SIG-M5 treated with dmso at 0.1 percent for 504 hours (cell line): ENCODE measurements around the gene KCNQ1.
"Not testable (repeated sequence)": the region's sequence is repeated elsewhere in the genome, so short reads cannot be mapped to it uniquely, and the experiment has no call there.

Experiments
- DNase-seq: peaks from one replicate; lab custom pipeline; 2025; ENCODE audit not compliant: unreplicated experiment; lab: John Stamatoyannopoulos, UW

The KCNQ1 gene

DNA sequence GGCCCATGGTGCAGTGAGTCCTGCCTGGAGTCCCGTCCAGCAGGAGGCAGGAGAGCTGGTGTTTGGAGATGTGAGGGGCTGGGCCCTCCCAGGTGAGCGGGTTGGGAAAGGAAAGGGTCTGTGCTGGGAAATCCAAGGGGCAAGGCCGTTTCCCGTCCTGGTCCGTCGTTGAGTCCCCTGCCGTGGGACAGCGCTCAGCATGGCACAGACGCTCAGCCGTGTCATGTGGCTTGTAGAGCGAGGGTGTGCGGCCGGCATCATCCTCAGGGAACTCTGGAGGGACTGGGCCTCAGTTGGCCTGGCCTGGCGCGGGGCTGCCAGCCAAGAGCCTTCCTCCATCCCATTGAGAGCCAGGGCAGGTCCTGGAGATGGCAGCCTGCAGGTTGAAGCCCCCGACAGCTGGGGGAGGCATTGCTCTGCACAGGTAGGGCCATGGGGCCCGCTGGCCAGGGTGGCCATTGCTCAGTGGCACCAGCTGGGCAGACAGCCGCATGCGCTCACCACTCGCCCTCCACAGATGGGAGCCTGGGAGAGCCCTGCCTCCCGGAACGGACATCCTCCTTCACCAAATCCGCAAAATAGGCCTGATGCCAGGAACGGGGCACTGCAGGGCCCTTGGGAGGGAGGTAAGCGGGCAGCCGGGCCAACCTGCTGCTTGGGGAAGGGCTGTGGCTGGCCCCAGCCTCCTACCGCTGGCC, 28.7 kb downstream of the KCNQ1 start:
- DNase-seq, result no peak

DNA sequence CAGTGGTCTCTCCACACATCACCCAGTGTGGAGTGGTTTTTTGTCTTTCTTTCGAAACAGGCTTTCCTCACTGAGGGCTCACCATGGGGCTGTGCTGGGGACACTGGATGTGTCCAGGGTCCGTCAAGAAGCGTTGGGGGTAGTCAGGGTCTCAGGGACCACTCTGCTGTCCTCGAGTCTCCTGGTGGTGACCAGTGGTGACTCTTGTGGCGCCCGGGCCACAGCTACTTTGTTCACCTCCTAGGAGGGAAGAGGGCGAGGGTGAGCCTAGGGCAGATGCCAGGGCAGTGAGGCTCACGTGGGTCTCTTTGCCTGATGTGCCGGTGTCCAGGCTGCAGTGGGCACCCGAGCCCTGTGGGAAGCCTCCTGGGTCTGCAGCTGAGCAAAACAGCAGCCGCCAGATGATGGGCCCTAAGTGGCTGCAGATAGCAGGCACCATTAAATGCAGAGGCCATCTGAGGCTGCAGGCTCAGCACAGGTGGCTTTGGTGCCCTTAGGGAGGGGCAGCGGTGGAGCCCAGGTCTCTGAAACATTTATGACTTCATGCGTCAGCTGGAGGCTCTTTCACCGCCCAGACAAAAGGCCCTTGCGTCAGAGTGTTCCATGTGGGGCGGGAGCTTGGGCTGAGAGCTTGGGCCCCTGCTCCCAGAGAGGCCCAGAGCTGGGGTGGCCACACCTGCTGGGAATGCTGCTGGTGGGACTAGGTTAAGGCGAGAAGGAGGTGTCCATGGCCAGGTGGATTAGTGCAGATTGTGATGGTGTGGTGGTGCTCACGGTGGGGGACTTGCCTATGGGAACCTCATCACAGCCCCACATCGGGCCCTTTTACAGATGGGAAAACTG, 29.5 kb downstream of the KCNQ1 start:
- no peak for DNase-seq

GRCh38 chr11:2475136-2475918, 30.5 kb downstream of the KCNQ1 start:
- no peak for DNase-seq

GRCh38 chr11:2477254-2477653, 32.4 kb downstream of the KCNQ1 start:
- no peak for DNase-seq

GRCh38 chr11:2477936-2478335, 33.1 kb downstream of the KCNQ1 start:
- no peak for DNase-seq

DNA sequence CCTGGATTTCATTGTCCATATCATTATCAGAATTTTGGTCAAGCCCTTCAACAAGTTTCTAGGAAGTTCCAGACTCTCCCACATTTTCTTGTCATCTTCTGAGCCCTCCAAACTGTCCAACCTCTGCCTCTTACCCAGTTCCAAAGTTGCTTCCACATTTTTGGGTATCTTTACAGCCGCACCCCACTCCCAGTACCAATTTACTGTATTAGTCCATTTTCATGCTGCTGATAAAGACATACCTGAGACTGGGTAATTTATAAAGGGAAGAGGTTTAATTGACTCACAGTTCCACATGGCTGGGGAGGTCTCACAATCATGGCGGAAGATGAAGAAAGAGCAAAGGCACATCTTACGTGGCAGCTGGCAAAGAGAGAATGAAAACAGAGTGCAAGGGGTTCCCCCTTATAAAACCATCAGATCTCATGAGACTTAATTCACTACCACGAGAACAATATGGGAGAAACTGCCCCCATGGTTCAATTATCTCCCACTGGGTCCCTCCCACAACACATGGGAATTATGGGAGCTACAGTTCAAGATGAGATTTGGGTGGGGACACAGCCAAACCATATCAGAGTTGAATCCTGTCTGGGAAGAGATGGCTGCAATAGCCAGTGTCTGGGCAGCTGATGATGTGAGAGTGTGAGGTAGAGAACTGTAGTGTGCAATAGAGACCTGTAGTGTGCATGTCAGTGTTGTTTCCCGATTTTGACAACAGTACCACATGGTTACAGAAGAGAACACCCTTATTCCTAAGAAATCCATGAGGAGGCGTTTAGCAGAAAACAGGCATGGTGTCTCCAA, 35.5 kb downstream of the KCNQ1 start:
- DNase-seq, result not testable (repeated sequence)

- peak; percentile 87 for DNase-seq
Measured at GRCh38 chr11:2480874-2481220, 36.0 kb downstream of the KCNQ1 start.

DNA sequence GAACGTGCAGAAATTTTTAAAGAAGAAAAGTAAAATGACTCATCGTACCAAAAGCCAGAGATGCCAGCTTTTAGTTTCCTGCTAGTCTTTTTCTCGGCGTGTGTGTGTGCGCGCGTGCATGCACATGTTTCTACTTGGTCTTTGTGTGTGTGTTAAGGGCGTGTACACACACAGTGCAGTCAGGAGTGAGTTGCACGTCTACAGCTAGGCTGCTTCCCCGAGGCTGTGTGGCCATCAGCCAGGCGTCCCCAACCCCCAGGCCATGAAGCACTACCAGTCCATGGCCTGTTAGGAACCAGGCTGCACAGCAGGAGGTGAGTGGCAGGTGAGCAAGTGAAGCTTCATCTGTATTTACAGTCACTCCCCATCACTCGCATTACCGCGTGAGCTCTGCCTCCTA, 36.4 kb downstream of the KCNQ1 start:
- no peak for DNase-seq

- DNase-seq, result no peak
Measured at GRCh38 chr11:2482204-2482603, 37.4 kb downstream of the KCNQ1 start.

DNA sequence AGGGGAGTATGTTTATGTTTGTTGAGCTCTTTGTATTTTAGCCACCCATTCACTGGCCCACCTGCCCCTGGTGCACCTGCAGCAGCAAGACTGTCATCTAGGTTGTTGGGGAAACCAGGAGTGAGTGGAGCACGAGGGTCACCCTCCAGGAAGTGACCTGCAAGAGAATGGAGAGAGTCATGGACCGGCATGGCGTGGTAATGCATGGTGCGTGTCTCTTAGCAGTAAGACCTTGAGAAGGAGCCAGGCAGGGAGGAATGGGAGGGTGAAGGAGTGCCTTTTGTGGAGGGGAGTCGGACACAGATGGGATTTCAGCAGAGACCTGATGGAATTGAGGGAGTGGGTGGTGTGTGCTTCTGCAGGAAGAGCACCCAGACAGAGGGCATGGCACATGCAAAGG, 37.9 kb downstream of the KCNQ1 start:
- DNase-seq, result no peak

DNA sequence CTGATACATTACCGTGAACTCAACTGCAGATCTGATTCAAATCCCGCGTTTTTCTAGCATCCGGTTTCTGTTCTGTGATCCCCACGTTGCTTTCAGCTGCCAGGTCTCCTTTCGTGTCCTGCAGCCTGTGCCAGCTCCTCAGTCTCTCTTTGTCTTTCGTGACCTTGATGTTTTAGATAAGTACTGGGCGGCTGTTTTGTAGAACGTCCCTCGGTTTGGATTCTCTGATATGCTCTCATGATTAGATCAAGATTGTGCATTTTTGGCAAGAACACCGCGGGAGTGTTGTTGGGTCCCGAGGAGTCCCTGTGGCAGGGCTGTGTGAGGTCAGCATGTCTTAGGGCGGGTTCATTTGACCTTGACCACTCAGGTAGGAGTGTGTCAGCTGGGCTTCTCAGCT, 38.6 kb downstream of the KCNQ1 start:
- no peak for DNase-seq

DNA sequence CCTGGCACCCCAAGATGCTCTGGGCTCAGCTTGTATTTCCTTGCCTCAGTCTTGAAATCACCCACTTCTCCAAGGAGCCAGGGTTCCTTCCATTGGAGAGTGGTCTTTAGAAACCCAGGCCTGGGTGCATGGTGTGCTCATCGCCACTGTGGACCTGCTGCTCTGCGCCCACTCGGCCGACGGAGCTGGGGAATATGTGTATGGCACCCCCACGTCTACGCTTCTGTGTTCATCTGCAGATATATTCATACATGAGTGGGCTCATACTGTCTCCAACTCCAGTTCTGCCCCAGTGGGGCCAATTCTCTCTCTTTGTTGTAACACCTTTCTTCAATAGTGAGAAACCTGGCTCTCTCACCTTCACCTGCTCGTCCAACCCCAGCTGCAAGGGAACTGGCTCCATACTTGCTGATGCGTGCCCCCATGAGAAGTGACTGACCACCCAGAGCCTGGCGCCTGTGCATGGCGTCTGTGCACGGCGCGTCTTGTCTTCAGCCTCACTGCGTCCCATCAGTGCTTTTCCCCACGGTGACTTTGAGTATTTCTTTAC, 39.8 kb downstream of the KCNQ1 start:
- no peak for DNase-seq

DNA sequence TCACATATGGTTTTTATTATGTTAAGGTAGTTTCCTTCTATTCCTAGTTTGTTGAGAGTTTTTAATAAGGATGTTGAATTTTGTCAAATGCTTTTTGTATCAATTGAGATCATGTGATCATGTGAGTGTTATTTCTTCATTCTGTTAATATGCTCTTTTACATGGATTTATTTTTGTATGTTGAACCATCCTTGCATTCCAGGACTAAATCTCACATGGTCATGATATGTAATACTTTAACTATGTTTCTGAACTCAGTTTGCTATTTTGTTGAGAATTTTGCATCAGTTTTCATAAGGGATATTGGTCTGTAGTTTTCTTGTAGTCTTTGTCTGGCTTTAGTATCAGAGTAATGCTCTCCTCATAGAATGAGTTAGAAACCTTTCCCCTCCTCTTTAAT, 43.2 kb downstream of the KCNQ1 start:
- DNase-seq, result no peak

- no peak for DNase-seq
Measured at GRCh38 chr11:2489083-2489482, 44.3 kb downstream of the KCNQ1 start.

DNA sequence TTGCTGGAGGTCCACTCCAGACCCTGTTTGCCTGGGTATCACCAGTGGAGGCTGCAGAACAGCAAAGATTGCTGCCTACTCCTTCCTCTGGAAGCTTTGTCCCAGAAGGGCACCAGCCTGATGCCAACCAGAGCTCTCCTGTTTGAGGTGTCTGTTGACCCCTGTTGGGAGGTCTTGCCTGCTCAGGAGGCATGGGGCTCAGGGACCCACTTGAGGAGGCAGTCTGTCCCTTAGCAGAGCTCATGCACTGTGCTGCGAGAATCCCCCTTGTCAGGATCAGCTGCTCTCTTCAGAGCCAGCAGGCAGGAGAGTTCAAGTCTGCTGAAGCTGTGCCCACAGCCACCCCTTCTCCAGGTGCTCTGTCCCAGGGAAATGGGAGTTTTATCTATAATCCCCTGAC, 53.1 kb downstream of the KCNQ1 start:
- not testable (repeated sequence) for DNase-seq

DNA sequence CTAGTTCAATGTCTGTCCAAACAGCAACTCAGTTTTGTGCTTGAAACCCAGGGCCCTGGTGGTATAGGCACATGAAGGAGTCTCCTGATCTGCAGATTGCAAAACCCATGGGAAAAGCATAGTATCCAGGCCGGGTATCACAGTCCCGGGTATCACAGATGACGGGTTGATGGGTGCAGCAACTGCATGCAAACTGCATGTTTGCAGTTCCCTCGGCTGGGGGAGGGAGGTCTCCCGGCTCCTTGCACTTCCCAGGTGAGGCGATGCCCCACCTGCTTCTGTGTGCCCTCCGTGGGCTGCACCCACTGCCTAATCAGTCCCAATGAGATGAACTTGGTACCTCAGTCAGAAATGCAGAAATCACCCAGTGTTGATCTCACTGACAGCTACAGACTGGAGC, 53.9 kb downstream of the KCNQ1 start:
- no peak for DNase-seq

GRCh38 chr11:2507212-2507901, 62.5 kb downstream of the KCNQ1 start:
- DNase-seq, result no peak

DNA sequence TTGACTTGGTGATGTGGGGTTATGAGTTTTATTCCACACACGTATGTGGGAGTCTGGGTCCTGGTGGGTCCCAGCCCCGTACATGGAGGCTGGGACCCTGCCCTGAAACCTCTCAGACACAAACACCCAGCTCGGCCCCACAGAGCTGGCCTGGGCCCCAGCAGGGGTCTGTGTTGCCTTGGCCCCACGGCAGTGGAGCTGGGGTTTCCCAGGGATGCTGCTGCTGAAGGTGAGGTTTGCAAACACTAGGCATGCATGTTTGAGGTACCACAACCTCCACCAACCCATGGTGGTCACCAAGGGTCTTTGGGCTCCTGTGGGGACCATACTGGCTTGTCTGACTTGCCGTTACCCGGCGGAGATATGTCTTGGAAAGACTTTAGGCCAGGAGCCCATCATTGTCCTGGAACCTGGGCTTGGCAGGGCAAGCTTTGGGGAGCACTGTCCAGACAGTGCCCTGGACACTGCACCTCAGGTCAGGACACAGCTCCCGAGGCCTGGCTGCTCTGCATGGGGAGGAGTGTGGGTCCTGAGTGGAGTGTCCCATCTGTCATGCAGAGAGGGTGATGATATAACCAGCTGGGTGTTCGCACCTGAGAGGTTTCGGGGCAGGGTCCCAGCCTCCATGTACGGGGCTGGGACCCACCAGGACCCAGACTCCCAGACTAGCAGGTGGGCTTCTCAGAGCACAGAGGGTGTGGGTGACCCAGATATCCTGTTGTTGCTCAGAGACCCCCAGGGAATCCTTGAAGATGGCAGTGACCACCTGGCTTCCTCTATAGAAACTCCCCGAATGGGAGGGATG, 63.3 kb downstream of the KCNQ1 start:
- no peak for DNase-seq

DNA sequence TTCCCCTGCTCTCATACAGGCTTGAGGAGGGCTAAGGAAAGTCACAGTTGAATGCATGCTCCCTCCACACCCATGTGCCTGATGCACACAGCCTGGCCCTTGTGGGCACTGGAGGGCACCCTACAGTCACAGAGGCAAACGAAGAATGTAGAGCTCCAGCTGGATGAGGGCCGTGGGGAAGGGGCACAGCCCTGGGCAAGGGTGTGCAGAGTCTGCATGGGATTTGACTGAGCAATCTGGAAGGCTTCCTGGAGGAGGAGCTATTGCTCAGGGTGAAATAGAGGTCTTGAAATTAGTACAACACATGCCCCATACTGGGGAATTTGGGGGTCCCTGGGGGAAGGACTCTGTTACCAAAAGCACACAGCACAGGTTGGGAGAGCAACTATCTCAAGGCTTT, 64.0 kb downstream of the KCNQ1 start:
- no peak for DNase-seq
